ENCODE data around the gene NFS1. TPM values are rescaled to one million over a fixed set of nuclear protein-coding genes. Genes with fewer than 3 reads are reported as not detected.

The NFS1 gene
- total RNA-seq, 2 experiments from 2014 or later: 32.7 to 34.7 TPM

DNA sequence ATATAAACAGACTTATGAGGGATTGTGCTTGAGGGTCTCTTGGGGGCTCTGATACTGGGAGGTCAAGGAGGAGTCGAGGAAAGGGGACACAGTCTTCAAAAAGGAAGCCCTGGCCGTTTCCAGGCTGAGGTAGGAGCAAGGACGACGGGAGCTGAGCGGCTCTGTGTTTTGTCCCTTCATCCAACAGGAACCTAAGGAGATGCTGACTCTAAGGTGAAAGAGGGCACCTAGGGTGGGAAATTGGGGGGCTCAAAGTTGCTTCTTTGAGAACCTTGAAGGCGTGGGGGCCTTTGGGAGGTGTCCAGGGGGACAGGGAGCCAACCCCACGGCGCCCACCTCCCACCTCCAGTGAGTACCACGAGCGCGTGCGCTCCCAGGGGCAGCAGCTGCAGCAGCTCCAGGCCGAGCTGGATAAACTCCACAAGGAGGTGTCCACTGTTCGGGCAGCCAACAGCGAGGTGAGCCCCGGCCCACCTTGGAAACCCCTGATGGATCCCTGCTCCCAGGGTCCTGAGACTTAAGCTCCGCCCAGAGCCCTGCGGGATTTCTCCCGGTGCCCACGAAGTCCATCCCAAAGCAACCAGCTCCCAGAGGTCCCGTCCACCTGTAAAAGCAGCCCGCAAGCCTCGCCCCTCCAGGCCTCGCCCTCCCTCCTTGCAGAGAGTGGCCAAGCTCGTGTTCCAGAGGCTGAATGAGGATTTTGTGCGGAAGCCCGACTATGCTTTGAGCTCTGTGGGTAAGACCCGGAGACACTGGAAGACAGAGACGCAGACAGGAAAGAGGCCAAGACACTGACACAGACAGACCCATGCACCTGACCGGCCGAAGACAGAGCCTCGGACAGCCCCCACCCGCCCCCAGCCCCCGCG is 80.7 kb downstream of the NFS1 start:
- Mint-ChIP-seq H3K9me3 (ENCODE audit: insufficient read depth) (no peaks in the 10 kb centered on the region), H3K4me3 (peak overlapping the region; percentile 84), H3K27ac (peak overlapping the region; percentile 62), H3K27me3 (ENCODE audit: low read depth) (peaks cover 2% of the 10 kb centered on the region), H3K4me1 (ENCODE audit: low read depth) (peaks cover 43% of the 10 kb centered on the region), H3K36me3 (ENCODE audit: low read depth) (peaks cover 7% of the 10 kb centered on the region)
- CTCF ChIA-PET: interaction anchor here (0.6 to 4.3 kb wide), 27 partner anchors 9 to 336 kb away, joined by 3 to 43 read pairs (median 5); partner anchors contain the start of genes CEP250, CPNE1, ERGIC3 and PHF20
- POLR2A ChIA-PET: interaction anchor here (0.6 to 5.1 kb wide), 8 partner anchors 10 to 150 kb away, joined by 3 to 72 read pairs (median 6); partner anchors contain the start of genes CPNE1, NFS1, RBM12 and RBM39
- ATAC-seq (no peak), DNase-seq (peak; percentile 41)

Other genes starting within 250 kb of the NFS1 start
- 10 to 100 TPM; 72.1 to 74.5 TPM for gene CEP250, start 243.8 kb downstream of the NFS1 start, total RNA-seq
- gene C20orf173, start 169.7 kb downstream of the NFS1 start, total RNA-seq: not detected
- 100 to 1,000 TPM; 114 to 122 TPM for gene ERGIC3, start 157.3 kb downstream of the NFS1 start, total RNA-seq
- gene SPAG4, start 83.5 kb downstream of the NFS1 start, total RNA-seq: 1 to 10 TPM; 2.6 to 5.0 TPM
- 100 to 1,000 TPM; 271 to 272 TPM for gene CPNE1, start 34.5 kb downstream of the NFS1 start, total RNA-seq
- 100 to 1,000 TPM; 112 to 119 TPM for gene RBM12, start 34.5 kb downstream of the NFS1 start, total RNA-seq
- 100 to 1,000 TPM; 134 to 143 TPM for gene ROMO1, start 53 bp upstream of the NFS1 start, total RNA-seq
- 100 to 1,000 TPM; 333 to 358 TPM for gene RBM39, start 42.9 kb upstream of the NFS1 start, total RNA-seq
- gene PHF20, start 72.7 kb upstream of the NFS1 start, total RNA-seq: 10 to 100 TPM; 53.6 to 61.5 TPM